ENCODE data around the gene ZNF451. TPM values are rescaled to one million over a fixed set of nuclear protein-coding genes. Genes with fewer than 3 reads are reported as not detected.

ZNF451 gene
- total RNA-seq, 4 donors from 2014 or later: 40.2 to 126 (median 75.0) TPM

DNA sequence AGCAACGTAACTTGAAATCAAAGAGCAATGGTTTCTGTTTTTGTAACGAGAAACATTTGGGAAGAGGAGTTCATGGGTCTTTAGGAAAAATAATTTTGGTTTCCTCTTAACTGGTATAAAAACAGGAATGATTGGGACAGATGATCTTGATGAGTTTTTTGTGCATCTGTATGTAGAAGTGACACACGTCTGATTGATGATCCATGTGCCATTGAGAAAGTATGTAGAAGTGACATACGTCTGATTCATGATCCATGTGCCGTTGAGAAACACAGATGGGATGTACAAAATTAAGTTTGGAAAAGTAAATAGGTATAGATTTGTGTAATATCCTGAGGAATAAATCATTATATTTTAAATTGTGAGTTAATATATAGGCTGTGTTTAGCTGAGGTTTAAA lies 41.4 kb upstream of the ZNF451 start:
- no peak overlapping the region for H3K4me3 ChIP-seq
- no peak for TF ChIP-seq POLR2A (IDR thresholded peaks at IDR 0.05)
- no peak for TF ChIP-seq CTCF (IDR thresholded peaks at IDR 0.05)
- intact Hi-C loops (cut with DNase I; ENCODE audit: low total_unique reads): no loop called here
- no peaks in the 10 kb centered on the region for H3K36me3 ChIP-seq
- no peak for DNase-seq
- no peaks in the 10 kb centered on the region for H3K27me3 ChIP-seq
- H3K9me3 ChIP-seq: no peaks in the 10 kb centered on the region
- no peak overlapping the region for H3K27ac ChIP-seq
- peaks cover 0 to 11% of the 10 kb centered on the region in 2 donors for H3K4me1 ChIP-seq

- intact Hi-C loops (cut with DNase I; ENCODE audit: low total_unique reads): no loop called here
- Histone ChIP-seq H3K4me3 (no peak overlapping the region), H3K9me3 (no peaks in the 10 kb centered on the region), H3K27me3 (no peaks in the 10 kb centered on the region), H3K27ac (no peak overlapping the region), H3K4me1 (no peaks in the 10 kb centered on the region), H3K36me3 (no peaks in the 10 kb centered on the region)
- no peak for DNase-seq
- TF ChIP-seq POLR2A (IDR thresholded peaks at IDR 0.05): no peak
These were observed 26.1 kb upstream of the ZNF451 start for GRCh38 chr6:57063847-57064246.

- DNase-seq: no peak
- TF ChIP-seq CTCF (IDR thresholded peaks at IDR 0.05) (no peak), POLR2A (IDR thresholded peaks at IDR 0.05) (no peak)
- no peaks in the 10 kb centered on the region for H3K27me3 ChIP-seq
- no peaks in the 10 kb centered on the region for H3K36me3 ChIP-seq
- no peaks in the 10 kb centered on the region for H3K9me3 ChIP-seq
- intact Hi-C loops (cut with DNase I; ENCODE audit: low total_unique reads): no loop called here
- no peaks in the 10 kb centered on the region for H3K4me1 ChIP-seq
- no peak overlapping the region for H3K27ac ChIP-seq
- H3K4me3 ChIP-seq: no peak overlapping the region
These were observed 25.2 kb upstream of the ZNF451 start for GRCh38 chr6:57064809-57065208.

- H3K36me3 ChIP-seq: no peaks in the 10 kb centered on the region
- no peak overlapping the region for H3K4me3 ChIP-seq
- no peaks in the 10 kb centered on the region for H3K9me3 ChIP-seq
- H3K4me1 ChIP-seq: no peaks in the 10 kb centered on the region
- H3K27ac ChIP-seq: no peak overlapping the region
- no peaks in the 10 kb centered on the region for H3K27me3 ChIP-seq
- intact Hi-C loops (cut with DNase I; ENCODE audit: low total_unique reads): no loop called here
- TF ChIP-seq POLR2A (IDR thresholded peaks at IDR 0.05): no peak
- TF ChIP-seq CTCF (IDR thresholded peaks at IDR 0.05): no peak
- no peak for DNase-seq
These were observed 21.9 kb upstream of the ZNF451 start for GRCh38 chr6:57068061-57068460.

- H3K4me3 ChIP-seq: no peak overlapping the region
- intact Hi-C loops (cut with DNase I; ENCODE audit: low total_unique reads): no loop called here
These were observed 20.8 kb upstream of the ZNF451 start for GRCh38 chr6:57069228-57069627.

More at GRCh38 chr6:57069228-57069627, 20.8 kb upstream of the ZNF451 start:
- DNase-seq: no peak
- no peak overlapping the region for H3K27ac ChIP-seq
- H3K4me1 ChIP-seq: no peaks in the 10 kb centered on the region
- TF ChIP-seq POLR2A (IDR thresholded peaks at IDR 0.05) (no peak), CTCF (IDR thresholded peaks at IDR 0.05) (no peak)
- H3K9me3 ChIP-seq: no peaks in the 10 kb centered on the region
- no peaks in the 10 kb centered on the region for H3K36me3 ChIP-seq
- H3K27me3 ChIP-seq: no peaks in the 10 kb centered on the region

Measured in uterus (tissue), 4 donors.